Right atrium auricular region (tissue), 2 donors: ENCODE data around the gene ROGDI. TPM values are rescaled to one million over a fixed set of nuclear protein-coding genes. Genes with fewer than 3 reads are reported as not detected.

Source experiments
- DNase-seq: peaks from one replicate; pipeline ENCODE4 v3.0.0-alpha.2; 2019; ENCODE audit warnings: low spot score
- H3K27ac ChIP-seq, 2 donors: fragments of 200-600 bp; sonication (generic); 1 replicate in 1 of 2; 2 replicates in 1 of 2; pipeline ENCODE4 v1.5.1; 2016 to 2019
- H3K27me3 ChIP-seq, 2 donors: fragments of 200-600 bp; sonication (generic); one replicate each; pipeline versions ENCODE4 v1.5.1 to v1.6.0; 2017 to 2019
- H3K36me3 ChIP-seq: fragments of 200-600 bp; sonication (generic); one replicate; pipeline ENCODE4 v1.5.1; 2016
- H3K4me1 ChIP-seq, 2 donors: fragments of 200-600 bp; sonication (generic); one replicate each; pipeline versions ENCODE4 v1.5.1 to v1.6.0; 2017 to 2019
- H3K4me3 ChIP-seq, 2 donors: fragments of 200-600 bp; sonication (generic); 1 replicate in 1 of 2; 2 replicates in 1 of 2; pipeline ENCODE4 v1.5.1; 2017 to 2019; ENCODE audit warnings: mild to moderate bottlenecking in 1 of 2, moderate library complexity in 1 of 2
- H3K9me3 ChIP-seq, 2 donors: fragments of 200-600 bp; sonication (generic); one replicate each; pipeline ENCODE4 v1.5.1; 2019
- CTCF ChIP-seq, 2 donors: fragments of 200-600 bp; sonication (generic); IDR thresholded peaks; one replicate each; pipeline ENCODE4 v1.5.1; 2019; ENCODE audit warnings: antibody characterized with exemption in 2 of 2
- total RNA-seq, 2 donors: library from RNA; depleted of rRNA; stranded (reverse); fragments of >200 nt; gene quantifications; one replicate each; pipeline ENCODE4 v1.1.0, GENCODE V29; 2016

The ROGDI gene
- total RNA-seq, 2 donors from 2014 or later, result 50.0 to 65.6 TPM

- H3K4me1 ChIP-seq, result peaks cover 0 to 38% of the 10 kb centered on the region in 2 donors
- peaks cover 61% of the 10 kb centered on the region for H3K36me3 ChIP-seq
- H3K27ac ChIP-seq, result no peak overlapping the region
These were observed 30.4 kb upstream of the ROGDI start for GRCh38 chr16:4832698-4833343.

GRCh38 chr16:4831616-4832015 is 29.2 kb upstream of the ROGDI start:
- peaks cover 0 to 41% of the 10 kb centered on the region in 2 donors for H3K4me1 ChIP-seq
- H3K27ac ChIP-seq, result no peak overlapping the region
- no peaks in the 10 kb centered on the region for H3K27me3 ChIP-seq
- no peak for DNase-seq
- no peak for TF ChIP-seq CTCF (IDR thresholded peaks at IDR 0.05)
- no peak overlapping the region for H3K4me3 ChIP-seq
- no peaks in the 10 kb centered on the region for H3K9me3 ChIP-seq
- peaks cover 62% of the 10 kb centered on the region for H3K36me3 ChIP-seq

More at GRCh38 chr16:4832698-4833343, 30.4 kb upstream of the ROGDI start:
- TF ChIP-seq CTCF (IDR thresholded peaks at IDR 0.05), result no peak
- H3K9me3 ChIP-seq, result no peaks in the 10 kb centered on the region
- H3K27me3 ChIP-seq, result no peaks in the 10 kb centered on the region
- no peak overlapping the region for H3K4me3 ChIP-seq
- DNase-seq, result no peak

GRCh38 chr16:4830408-4830807 is 28.0 kb upstream of the ROGDI start:
- Histone ChIP-seq H3K27me3 (no peaks in the 10 kb centered on the region), H3K27ac (peak overlapping the region; percentile 78 to 87), H3K36me3 (peaks cover 70% of the 10 kb centered on the region), H3K4me1 (peaks cover 0 to 53% of the 10 kb centered on the region in 2 donors), H3K4me3 (no peak overlapping the region), H3K9me3 (no peaks in the 10 kb centered on the region)
- DNase-seq, result no peak
- no peak for TF ChIP-seq CTCF (IDR thresholded peaks at IDR 0.05)

- no peak for DNase-seq
- H3K4me1 ChIP-seq, result peaks cover 0 to 63% of the 10 kb centered on the region in 2 donors
These were observed 26.3 kb upstream of the ROGDI start for GRCh38 chr16:4828567-4829321.

GRCh38 chr16:4826980-4827379 is 24.5 kb upstream of the ROGDI start:
- H3K4me3 ChIP-seq, result no peak overlapping the region
- H3K36me3 ChIP-seq, result peaks cover 78% of the 10 kb centered on the region
- H3K27ac ChIP-seq, result peak overlapping the region; percentile 78 to 87
- TF ChIP-seq CTCF (IDR thresholded peaks at IDR 0.05), result no peak
- no peaks in the 10 kb centered on the region for H3K9me3 ChIP-seq
- no peaks in the 10 kb centered on the region for H3K27me3 ChIP-seq
- H3K4me1 ChIP-seq, result peaks cover 0 to 65% of the 10 kb centered on the region in 2 donors
- DNase-seq, result no peak

More at GRCh38 chr16:4828567-4829321, 26.3 kb upstream of the ROGDI start:
- TF ChIP-seq CTCF (IDR thresholded peaks at IDR 0.05), result no peak
- Histone ChIP-seq H3K27ac (peak overlapping the region; percentile 78 to 87), H3K4me3 (no peak overlapping the region), H3K36me3 (peaks cover 72% of the 10 kb centered on the region), H3K27me3 (no peaks in the 10 kb centered on the region), H3K9me3 (no peaks in the 10 kb centered on the region)
